GM13976 (cell line): ENCODE data around the gene OR7G1.

ENCODE experiments used
- DNase-seq: peaks from one replicate; pipeline ENCODE4 v3.0.0; 2012; ENCODE audit warnings: low spot score
- CTCF ChIP-seq: IDR thresholded peaks from 2 replicates; pipeline ENCODE4 v1.5.1; 2012; ENCODE audit warnings: borderline replicate concordance, mild to moderate bottlenecking; ENCODE audit not compliant: insufficient read depth; ENCODE audit errors: extremely low read depth, missing control alignments, control extremely low read depth
- in situ Hi-C: fragments of 300-500 bp; cut with MboI; formaldehyde crosslinking; loops from one replicate; pipeline ENCODE4 v1.12.0; 2022; ENCODE audit warnings: low sequenced_read_pairs, mixed read lengths, inconsistent platforms; ENCODE audit not compliant: unreplicated experiment

Gene OR7G1

GRCh38 chr19:9140159-9140874 is 24.8 kb upstream of the OR7G1 start, which contains the start of gene ZNF317:
Gene ZNF317 (plus strand): TSS chr19:9140397. CDS start chr19:9156017, 15,620 bp downstream.
- peak; percentile 88 for DNase-seq
- in situ Hi-C loops, result no loop called here
- TF ChIP-seq CTCF, result no peak

- no peak for TF ChIP-seq CTCF
- in situ Hi-C loops, result loop anchor here (10.0 kb wide), 1 partner anchor 655 kb away; no protein-coding TSS in a partner anchor
- DNase-seq, result no peak
Measured at GRCh38 chr19:9139609-9140158, 24.1 kb upstream of the OR7G1 start.

GRCh38 chr19:9132422-9132821 is 16.9 kb upstream of the OR7G1 start:
- TF ChIP-seq CTCF, result no peak
- no peak for DNase-seq
- in situ Hi-C loops, result loop anchor here (10.0 kb wide), 1 partner anchor 662 kb away; no protein-coding TSS in a partner anchor

- DNase-seq, result no peak
- in situ Hi-C loops, result loop anchor here (10.0 kb wide), 1 partner anchor 664 kb away; no protein-coding TSS in a partner anchor
- TF ChIP-seq CTCF, result no peak
Measured at GRCh38 chr19:9130965-9131364, 15.4 kb upstream of the OR7G1 start.

GRCh38 chr19:9128171-9128570 is 12.6 kb upstream of the OR7G1 start:
- DNase-seq, result no peak
- in situ Hi-C loops, result no loop called here
- TF ChIP-seq CTCF, result no peak

GRCh38 chr19:9126900-9127405 is 11.4 kb upstream of the OR7G1 start, which contains the start of gene OR7G3:
Gene OR7G3 (minus strand): TSS chr19:9126950. CDS start chr19:9126950, 0 bp downstream.
- no peak for DNase-seq
- TF ChIP-seq CTCF, result no peak
- in situ Hi-C loops, result no loop called here
